Stimulated activated CD4-positive, alpha-beta T cell treated with anti-CD3 and anti-CD28 coated beads, Interleukin-1b, Interleukin-23, amount 100 ng/mL, for 24 hours (primary cell): ENCODE data around the gene NCL.
"Not testable (repeated sequence)": the region's sequence is repeated elsewhere in the genome, so short reads cannot be mapped to it uniquely, and the experiment has no call there.

Experiments
- DNase-seq, 4 experiments: peaks; one replicate each; pipeline ENCODE4 v3.0.0-alpha.2; 2020; ENCODE audit warnings: low read depth in 4 of 4, low spot score in 1 of 4

The NCL gene

GRCh38 chr2:231467613-231468530 lies 3.6 kb upstream of the NCL start:
- no peak for DNase-seq

DNA sequence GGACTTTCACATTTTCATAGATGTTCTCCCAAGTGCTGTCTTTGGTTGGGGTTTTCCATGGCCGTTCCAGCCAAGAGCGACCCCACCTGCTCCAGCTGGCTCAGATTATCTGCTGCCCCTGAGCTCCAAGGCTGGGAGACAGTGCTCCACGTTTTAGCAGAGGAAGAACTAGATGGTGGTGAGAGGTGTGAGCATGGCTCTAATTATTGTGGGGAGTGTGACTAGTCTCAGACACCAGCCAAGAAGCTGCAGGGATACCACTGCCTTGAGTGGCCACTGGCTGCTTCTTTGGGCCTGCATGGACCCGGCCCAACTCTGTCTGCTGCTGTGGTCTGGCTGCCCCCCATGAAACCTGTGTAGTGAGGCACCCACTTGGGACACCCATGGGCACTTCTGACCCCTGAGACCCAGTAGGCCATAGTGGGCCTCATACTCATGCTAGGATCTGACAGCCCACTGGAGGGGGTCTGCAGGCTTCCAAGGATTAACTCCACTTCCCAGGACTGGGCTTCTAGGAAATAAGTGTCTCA lies 2.8 kb upstream of the NCL start:
- no peak for DNase-seq

- peak; percentile 98 to 99 (median 99) for DNase-seq
Observed at GRCh38 chr2:231464576-231465540, 574 bp upstream of the NCL start.

GRCh38 chr2:231462729-231463465 lies 1.4 kb downstream of the NCL start:
- no peak for DNase-seq

GRCh38 chr2:231461516-231461971 lies 2.7 kb downstream of the NCL start:
- no peak for DNase-seq

DNA sequence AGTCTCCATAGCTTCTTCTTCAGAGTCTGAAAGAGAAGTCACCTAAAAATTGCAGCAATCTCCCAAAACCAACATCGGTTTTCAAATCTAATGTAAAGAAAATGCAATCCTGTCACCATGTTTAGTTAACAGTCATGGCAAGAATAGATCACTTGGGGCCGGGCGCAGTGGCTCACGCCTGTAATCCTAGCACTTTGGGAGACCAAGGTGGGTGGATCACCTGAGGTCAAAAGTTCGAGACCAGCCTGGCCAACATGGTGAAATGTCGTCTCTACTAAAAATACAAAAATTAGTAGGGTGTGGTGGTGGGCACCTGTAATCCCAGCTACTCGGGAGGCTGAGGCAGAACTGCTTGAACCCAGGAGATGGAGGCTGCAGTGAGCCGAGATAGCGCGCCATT lies 3.4 kb downstream of the NCL start:
- DNase-seq = not testable (repeated sequence)

DNA sequence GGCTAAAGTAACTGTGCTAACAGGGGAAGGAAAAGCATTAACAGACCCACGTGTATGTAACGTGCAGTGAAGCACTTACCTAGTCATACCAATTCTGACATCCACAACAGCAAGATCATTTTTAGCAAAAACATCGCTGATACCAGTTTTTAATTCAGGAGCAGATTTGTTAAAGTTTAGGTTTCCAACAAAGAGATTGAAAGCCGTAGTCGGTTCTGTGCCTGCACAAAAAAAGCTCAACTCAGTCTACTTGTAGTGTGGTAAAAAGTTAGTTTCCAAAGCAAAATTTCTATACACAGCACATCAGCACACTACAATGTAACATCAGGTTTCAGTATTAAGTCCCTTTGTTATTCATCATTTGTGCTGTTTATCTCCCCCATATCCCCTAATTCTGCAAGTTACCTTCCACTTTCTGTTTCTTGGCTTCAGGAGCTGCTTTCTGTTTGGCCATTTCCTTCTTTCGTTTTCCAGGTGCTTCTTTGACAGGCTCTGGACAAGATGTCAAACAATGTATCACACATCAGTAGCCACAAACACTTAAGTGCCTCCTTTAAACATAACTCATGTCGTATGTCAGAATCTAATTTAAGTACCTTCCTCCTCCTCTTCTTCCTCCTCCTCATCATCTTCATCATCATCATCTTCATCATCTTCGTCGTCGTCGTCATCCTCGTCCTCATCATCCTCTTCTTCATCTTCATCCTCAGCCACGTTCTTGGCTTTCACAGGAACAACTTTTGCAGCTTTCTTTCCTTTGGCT lies 4.0 kb downstream of the NCL start:
- no peak for DNase-seq

- DNase-seq = no peak
Observed at GRCh38 chr2:231458368-231458767, 5.9 kb downstream of the NCL start.

GRCh38 chr2:231457101-231457500 lies 7.2 kb downstream of the NCL start:
- DNase-seq = no peak

DNA sequence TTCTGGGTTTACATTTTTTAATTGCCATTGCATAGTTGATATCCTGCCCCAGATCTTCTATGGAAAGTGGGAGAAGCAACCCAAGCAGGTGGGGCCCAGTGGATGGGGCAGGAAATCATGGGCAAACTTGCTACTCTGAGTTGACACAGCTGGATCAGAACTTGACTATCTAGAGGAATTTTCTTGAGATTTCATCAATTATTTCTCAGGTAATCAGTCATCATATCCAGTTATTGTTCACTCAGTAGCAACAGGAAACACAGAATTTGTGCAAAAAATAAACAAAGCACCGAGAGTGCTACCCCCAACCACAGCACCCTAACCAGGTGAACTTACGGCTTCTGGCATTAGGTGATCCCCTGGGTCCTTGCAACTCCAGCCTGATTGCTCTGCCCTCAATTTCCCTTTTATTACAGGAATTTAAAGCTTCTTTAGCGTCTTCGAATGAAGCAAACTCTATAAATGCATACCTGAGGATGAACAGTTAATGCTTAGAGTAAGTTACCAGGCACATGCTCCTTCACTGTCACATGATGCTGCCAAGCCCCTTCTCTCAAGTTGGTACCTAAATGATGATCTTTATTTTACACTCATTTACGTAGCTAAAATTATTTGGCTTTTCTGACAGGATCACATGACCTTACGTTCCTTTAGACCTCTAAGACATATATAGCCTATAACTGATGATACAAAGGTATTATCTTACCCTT lies 7.8 kb downstream of the NCL start:
- DNase-seq = no peak

- DNase-seq = no peak
Observed at GRCh38 chr2:231455890-231456289, 8.4 kb downstream of the NCL start.

DNA sequence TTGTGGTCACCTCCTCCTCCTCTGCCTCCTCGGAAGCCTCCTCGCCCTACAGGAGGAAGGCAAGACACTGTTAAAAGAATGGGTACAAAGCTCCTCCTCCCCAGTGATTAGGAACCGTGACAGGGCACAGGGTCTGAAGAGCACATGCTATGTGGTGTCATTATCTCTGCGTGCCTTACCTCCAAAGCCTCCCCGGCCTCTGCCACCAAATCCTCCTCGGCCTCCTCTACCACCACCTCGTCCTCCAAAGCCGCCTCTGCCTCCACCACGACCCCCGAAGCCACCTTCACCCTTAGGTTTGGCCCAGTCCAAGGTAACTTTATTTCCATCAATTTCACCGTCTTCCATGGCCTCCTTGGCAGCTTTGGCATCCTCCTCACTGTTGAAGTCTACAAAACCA lies 9.1 kb downstream of the NCL start:
- DNase-seq = no peak

DNA sequence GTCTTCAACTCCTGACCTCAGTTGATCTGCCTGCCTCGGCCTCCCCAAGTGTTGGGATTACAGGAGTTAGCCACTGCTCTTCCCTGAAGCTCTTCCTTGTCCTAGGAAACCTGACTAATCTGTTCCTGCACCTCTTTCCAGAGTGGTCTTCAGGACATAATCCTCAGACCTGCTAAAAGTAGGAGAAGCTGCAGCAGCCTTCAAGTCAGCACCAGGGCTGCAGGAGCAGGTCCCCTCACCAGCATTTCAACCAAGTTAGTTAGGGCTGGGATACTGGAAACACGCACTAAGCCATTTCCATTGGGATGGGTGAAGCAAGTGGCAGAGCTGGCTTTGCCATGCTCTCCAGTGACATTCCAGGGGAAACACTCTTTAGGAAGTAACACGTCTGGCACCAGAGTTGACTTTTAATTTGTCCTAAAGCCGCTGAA lies 9.9 kb downstream of the NCL start:
- DNase-seq = no peak

- no peak for DNase-seq
Observed at GRCh38 chr2:231452799-231453508, 11.3 kb downstream of the NCL start.

DNA sequence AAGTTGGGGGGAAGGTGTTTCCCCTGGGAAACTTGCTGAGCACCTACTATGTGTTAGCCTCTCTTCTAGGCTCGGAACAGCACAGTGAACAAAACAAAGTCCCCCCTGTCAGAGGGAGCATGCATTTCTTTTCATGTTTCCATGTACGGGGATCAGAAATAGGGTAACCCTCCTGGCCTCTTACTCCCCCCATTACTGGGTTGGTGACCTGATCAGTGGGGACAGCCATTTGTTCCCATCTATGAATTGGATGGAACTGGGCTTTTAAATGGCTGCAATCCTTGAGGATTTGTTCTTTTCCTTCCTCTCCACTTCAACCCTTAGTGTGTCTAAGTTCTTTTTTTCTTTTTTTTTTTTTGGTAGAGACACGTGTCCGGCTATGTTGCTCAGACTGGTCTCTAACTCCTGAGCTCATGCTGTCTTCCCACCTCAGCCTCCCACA lies 13.7 kb downstream of the NCL start:
- DNase-seq = no peak

- no peak for DNase-seq
Observed at GRCh38 chr2:231449503-231450054, 14.7 kb downstream of the NCL start.

GRCh38 chr2:231436957-231437356 lies 27.3 kb downstream of the NCL start:
- no peak for DNase-seq

DNA sequence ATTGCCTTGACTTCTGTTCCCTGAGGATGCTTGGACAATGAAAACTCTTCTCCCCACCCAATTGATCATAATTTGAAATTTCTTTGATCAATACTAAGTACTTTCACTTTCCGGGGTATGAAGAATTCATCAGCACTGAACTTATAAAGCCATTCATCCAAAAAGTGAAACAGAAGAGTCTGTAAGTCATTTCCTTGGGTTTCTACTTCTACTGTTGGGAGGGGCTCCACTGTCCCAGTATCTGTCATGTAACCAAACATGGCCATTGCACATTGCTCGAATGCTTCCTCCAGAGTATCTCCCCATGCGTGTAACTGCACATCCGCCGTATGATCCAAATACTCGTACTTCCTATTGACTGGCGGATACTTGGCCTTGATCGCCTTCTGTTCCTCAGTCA lies 30.3 kb downstream of the NCL start:
- DNase-seq = no peak
